NT2/D1 (cell line): ENCODE results near the gene CAMK2A.

ENCODE experiments used
- DNase-seq: peaks from one replicate; pipeline ENCODE4 v3.0.0-alpha.2; 2011; ENCODE audit warnings: low read depth, low spot score
- H3K27me3 ChIP-seq: 2 replicates; pipeline ENCODE4 v1.6.0; 2011; ENCODE audit warnings: mild to moderate bottlenecking; ENCODE audit not compliant: insufficient read length, insufficient read depth
- H3K36me3 ChIP-seq: 2 replicates; pipeline ENCODE4 v1.6.1; 2011; ENCODE audit warnings: mild to moderate bottlenecking, low read length, mixed read lengths; ENCODE audit not compliant: insufficient read depth, insufficient read length
- H3K4me1 ChIP-seq: 2 replicates; pipeline ENCODE4 v1.5.1; 2011; ENCODE audit not compliant: insufficient read depth, insufficient read length
- H3K4me3 ChIP-seq: 2 replicates; pipeline ENCODE4 v1.5.1; 2011; ENCODE audit warnings: low read depth; ENCODE audit not compliant: insufficient read length
- H3K9ac ChIP-seq: 2 replicates; pipeline ENCODE4 v1.6.0; 2011; ENCODE audit warnings: low read depth; ENCODE audit not compliant: insufficient read length
- H3K9me3 ChIP-seq: 2 replicates; pipeline ENCODE4 v1.5.1; 2011; ENCODE audit warnings: mild to moderate bottlenecking, low read length; ENCODE audit not compliant: insufficient read depth
- SUZ12 ChIP-seq: IDR thresholded peaks from 2 replicates; pipeline ENCODE4 v1.6.1; 2011; ENCODE audit not compliant: insufficient read length, insufficient read depth; ENCODE audit errors: extremely low read depth
- YY1 ChIP-seq: IDR thresholded peaks from 2 replicates; pipeline ENCODE4 v1.6.1; 2011; ENCODE audit not compliant: insufficient read length, insufficient read depth
- ZNF274 ChIP-seq: IDR thresholded peaks from 2 replicates; pipeline ENCODE4 v1.6.1; 2011; ENCODE audit warnings: mild to moderate bottlenecking, low read depth, low read length

Gene CAMK2A

GRCh38 chr5:150219861-150220260 lies 69.7 kb downstream of the CAMK2A start:
- no peaks in the 10 kb centered on the region for H3K9me3 ChIP-seq
- H3K27me3 ChIP-seq, result peaks cover 19% of the 10 kb centered on the region
- H3K9ac ChIP-seq, result no peak overlapping the region
- DNase-seq, result no peak
- TF ChIP-seq ZNF274, result no peak
- no peak for TF ChIP-seq SUZ12
- no peak for TF ChIP-seq YY1
- H3K36me3 ChIP-seq, result no peaks in the 10 kb centered on the region
- no peaks in the 10 kb centered on the region for H3K4me1 ChIP-seq
- no peak overlapping the region for H3K4me3 ChIP-seq

GRCh38 chr5:150219142-150219541 lies 70.4 kb downstream of the CAMK2A start:
- H3K36me3 ChIP-seq, result no peaks in the 10 kb centered on the region
- no peak overlapping the region for H3K9ac ChIP-seq
- no peak overlapping the region for H3K4me3 ChIP-seq
- no peaks in the 10 kb centered on the region for H3K4me1 ChIP-seq
- DNase-seq, result no peak
- H3K9me3 ChIP-seq, result no peaks in the 10 kb centered on the region
- peaks cover 19% of the 10 kb centered on the region for H3K27me3 ChIP-seq
- TF ChIP-seq SUZ12 (no peak), ZNF274 (no peak), YY1 (no peak)

- TF ChIP-seq ZNF274 (no peak), SUZ12 (no peak)
- Histone ChIP-seq H3K9ac (no peak overlapping the region), H3K9me3 (no peaks in the 10 kb centered on the region), H3K4me3 (no peak overlapping the region), H3K4me1 (no peaks in the 10 kb centered on the region), H3K27me3 (peaks cover 19% of the 10 kb centered on the region), H3K36me3 (no peaks in the 10 kb centered on the region)
- no peak for DNase-seq
These were observed 70.9 kb downstream of the CAMK2A start for GRCh38 chr5:150218693-150219035.

GRCh38 chr5:150217873-150218692 lies 71.5 kb downstream of the CAMK2A start:
- Histone ChIP-seq H3K9ac (no peak overlapping the region), H3K9me3 (no peaks in the 10 kb centered on the region), H3K36me3 (no peaks in the 10 kb centered on the region), H3K4me3 (no peak overlapping the region), H3K27me3 (peaks cover 19% of the 10 kb centered on the region), H3K4me1 (peaks cover 3% of the 10 kb centered on the region)
- DNase-seq, result peak; percentile 66
- TF ChIP-seq ZNF274, result no peak

DNA sequence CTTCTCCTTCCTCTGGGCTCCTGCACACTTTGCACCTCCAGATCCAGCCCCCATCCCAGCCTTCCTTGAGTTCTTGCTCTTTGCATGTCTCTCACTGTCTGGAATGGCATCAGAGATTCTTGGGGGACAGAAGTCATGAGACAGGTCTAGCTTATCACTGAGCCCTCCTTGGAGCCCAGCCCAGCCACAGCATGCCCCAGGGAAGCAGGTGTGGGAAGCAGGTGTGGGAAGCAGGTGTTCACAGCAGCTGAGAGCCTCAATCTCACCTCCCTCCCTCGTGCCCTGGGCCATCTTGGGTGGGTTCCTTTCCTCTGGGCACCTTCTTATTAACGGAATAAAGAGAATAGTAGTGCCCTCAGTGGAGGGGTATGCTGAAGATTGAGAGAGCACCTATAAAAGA lies 72.5 kb downstream of the CAMK2A start:
- no peak overlapping the region for H3K9ac ChIP-seq

GRCh38 chr5:150215979-150216944 lies 73.3 kb downstream of the CAMK2A start:
- H3K9ac ChIP-seq, result no peak overlapping the region
- TF ChIP-seq YY1 (no peak), SUZ12 (no peak), ZNF274 (no peak)
- H3K9me3 ChIP-seq, result no peaks in the 10 kb centered on the region
- H3K27me3 ChIP-seq, result peaks cover 19% of the 10 kb centered on the region
- H3K36me3 ChIP-seq, result no peaks in the 10 kb centered on the region
- DNase-seq, result no peak
- H3K4me3 ChIP-seq, result no peak overlapping the region
- peaks cover 8% of the 10 kb centered on the region for H3K4me1 ChIP-seq

More for the DNA sequence above, 72.5 kb downstream of the CAMK2A start:
- TF ChIP-seq SUZ12 (no peak), YY1 (no peak), ZNF274 (no peak)
- Histone ChIP-seq H3K4me3 (no peak overlapping the region), H3K36me3 (no peaks in the 10 kb centered on the region), H3K27me3 (peaks cover 19% of the 10 kb centered on the region), H3K9me3 (no peaks in the 10 kb centered on the region), H3K4me1 (peaks cover 3% of the 10 kb centered on the region)
- DNase-seq, result no peak

GRCh38 chr5:150214289-150214688 lies 75.3 kb downstream of the CAMK2A start:
- H3K9me3 ChIP-seq, result no peaks in the 10 kb centered on the region
- DNase-seq, result no peak
- TF ChIP-seq YY1, result no peak
- TF ChIP-seq SUZ12, result no peak
- no peak overlapping the region for H3K9ac ChIP-seq
- H3K27me3 ChIP-seq, result peaks cover 19% of the 10 kb centered on the region
- no peak overlapping the region for H3K4me3 ChIP-seq
- H3K36me3 ChIP-seq, result no peaks in the 10 kb centered on the region
- peaks cover 15% of the 10 kb centered on the region for H3K4me1 ChIP-seq
